Measurements from ENCODE around the gene DYNC1I1.

DYNC1I1 gene

DNA sequence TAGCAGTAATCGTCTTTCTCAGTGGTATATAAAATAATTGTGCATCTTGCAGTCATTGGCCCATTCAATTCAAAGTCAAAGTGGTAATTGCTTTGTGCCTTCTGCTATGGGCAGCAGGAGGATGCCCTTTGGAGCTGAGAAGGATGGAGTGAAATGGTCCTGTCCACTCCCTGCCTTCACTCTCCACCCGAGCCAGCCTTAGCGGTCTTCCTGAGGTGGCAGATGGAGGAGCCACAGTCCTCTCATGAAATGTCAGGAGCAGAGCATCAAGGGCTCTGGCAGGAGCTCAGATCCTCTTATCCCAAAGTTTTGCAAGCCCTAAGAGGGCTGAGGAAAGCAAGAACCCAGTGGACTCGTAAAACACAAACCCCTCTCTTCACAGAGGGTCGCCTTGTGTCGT lies 199.4 kb downstream of the DYNC1I1 start:
- DNase-seq, result no peak

DNA sequence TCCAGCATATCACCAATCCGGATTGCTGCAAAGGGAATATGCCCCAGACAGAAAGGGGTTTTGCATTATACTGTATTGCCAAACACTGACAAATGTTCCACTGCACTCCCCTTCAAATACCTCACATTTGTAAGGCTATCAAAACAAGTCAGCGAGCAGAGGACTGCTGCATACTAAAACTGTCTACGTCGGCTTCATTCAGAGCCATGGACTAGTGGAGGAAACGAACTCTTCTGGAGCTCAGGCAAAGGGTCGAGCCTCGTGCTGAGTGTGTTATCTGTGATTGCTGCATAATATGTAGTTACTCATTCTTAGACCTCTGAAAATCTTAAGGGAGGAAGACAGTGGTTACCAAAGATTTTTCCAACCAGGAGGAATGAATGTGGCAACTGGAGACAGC lies 200.2 kb downstream of the DYNC1I1 start:
- DNase-seq, result no peak

- DNase-seq, result no peak
Measured at GRCh38 chr7:95974108-95974507, 201.8 kb downstream of the DYNC1I1 start.

DNA sequence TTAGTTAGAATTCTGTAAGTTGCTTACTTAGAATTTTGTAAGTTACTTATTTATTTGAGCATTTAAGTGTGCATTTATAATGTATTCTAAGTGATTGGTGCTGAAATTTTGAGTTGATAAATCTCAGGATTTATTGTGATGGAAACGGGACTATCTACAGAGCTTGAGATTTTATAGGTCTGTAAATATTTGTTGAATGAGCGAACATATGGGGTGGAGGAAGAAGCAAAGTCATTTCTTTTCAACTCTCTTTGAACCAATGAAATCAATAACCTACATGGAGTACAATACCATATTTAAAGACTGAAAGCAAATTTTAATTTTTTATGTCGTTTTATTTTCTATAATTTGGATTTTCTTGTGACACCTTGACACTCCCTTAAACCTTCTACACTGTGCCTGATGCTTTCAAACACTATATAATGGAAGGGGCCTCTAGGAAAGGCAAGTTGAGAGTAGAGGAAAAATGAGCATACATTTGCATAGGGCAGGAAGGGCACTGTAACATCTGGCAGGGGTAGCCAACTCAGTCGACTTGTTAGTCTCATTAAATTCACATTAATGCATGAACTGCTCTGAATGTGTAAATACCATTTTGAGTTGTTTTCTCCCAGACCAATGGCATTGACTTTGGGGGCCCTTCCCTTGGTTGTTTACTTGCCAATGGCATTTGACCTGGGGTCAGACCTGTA lies 204.2 kb downstream of the DYNC1I1 start:
- peak; percentile 21 for DNase-seq

DNA sequence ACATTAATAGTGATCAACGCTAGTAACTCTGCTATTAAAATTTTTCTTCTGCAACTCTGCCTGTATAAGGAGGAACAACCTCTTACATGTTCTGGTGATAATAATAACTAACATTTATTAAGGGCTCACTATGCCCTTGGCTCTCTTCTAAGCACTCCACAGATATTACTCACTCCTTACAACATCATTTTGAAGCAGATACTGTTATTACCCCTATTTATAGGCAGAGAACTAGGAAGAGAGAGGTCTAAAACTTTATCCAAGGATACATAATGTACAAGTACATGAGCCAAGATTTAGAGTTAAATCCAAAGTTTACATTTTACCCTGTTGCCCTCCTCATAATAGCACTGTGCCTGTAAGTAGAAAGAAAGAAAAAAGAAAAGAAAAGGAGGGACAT lies 205.6 kb downstream of the DYNC1I1 start:
- no peak for DNase-seq

- no peak for DNase-seq
Measured at GRCh38 chr7:95980167-95980566, 207.8 kb downstream of the DYNC1I1 start.

- no peak for DNase-seq
Measured at GRCh38 chr7:95980706-95981105, 208.4 kb downstream of the DYNC1I1 start.

DNA sequence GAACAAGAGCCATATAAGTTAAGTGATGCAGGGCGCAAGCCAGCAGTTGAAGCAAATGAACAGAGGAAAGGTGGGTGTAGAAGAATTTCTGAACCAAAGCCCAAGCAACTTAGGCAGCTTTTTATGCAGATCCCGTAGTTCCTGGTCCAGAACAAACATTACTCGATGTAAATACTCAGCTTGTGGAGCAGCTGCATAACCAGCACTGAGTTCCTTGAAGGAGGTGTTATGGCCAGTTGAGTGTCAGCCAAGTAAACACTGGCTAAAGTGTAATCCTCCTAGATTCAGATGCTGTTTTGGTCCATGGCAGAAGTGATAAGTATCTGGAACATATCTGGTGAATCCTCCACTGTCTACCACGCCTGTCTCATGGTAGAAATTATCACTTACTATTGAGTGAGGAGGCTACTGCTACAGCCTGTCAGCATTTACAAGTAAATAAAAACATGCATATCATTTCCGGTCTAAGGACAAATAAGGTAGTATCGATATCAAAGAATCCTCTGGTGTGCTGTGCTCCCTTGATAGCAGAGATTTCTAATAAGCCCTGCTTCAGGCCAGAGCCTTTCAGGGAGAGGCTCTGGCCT lies 213.9 kb downstream of the DYNC1I1 start:
- DNase-seq, result no peak

DNA sequence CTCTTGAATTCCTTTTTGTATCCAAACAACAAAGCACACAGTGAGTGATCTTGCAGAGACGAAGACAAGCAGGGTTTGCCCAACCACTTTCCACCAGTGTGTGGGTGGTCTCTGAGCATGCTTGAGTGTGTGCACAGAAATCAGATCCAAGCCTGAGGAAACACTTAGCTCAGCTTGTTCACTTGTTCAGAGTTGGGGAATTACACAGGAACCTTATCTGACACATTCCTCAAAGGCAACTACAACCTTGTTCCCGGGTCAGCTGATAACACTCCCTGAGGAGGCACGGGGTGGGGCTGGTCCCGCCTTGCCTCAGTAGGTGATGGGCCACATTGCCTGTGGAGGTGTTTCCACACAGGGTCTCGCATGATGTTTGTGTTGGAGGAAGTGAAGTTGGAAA lies 216.9 kb downstream of the DYNC1I1 start:
- DNase-seq, result no peak

DNA sequence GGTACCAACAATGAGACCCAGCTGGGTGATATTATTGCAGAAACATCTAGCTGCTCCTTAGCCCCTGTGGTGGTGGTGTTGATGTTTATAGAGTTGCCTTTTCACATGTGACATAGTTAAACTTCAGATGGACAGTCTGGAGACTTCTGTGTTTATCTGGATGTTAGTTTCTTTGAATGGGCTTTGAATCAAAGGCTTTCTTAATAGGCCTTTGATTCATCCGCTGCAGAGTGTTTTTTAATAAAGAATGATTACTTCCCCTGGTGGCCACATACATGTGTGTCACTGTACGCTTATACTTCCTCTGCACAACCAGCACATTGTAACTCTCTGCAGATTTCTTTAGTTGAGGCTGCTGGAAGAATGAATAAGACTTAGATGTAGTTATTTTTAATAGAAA lies 221.0 kb downstream of the DYNC1I1 start:
- DNase-seq, result no peak

DNA sequence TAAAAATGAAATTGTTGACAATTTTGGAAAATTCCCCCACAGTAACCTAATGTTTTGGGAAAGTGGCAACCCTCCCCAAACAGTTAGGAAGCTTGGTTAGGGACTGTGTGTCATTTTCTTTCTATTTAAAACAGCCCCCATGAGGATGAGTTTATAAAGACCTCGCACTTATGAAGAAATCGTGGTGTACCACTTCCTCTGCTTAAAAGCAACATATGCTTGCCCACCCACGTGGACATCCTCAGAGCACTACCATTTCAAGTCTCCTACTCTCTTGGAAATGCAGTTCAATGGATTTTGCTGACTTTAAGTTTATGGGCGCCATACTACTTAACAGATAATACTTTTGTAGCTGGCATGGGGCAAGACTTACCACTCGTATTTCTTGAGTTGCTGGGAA lies 223.8 kb downstream of the DYNC1I1 start:
- DNase-seq, result no peak

DNA sequence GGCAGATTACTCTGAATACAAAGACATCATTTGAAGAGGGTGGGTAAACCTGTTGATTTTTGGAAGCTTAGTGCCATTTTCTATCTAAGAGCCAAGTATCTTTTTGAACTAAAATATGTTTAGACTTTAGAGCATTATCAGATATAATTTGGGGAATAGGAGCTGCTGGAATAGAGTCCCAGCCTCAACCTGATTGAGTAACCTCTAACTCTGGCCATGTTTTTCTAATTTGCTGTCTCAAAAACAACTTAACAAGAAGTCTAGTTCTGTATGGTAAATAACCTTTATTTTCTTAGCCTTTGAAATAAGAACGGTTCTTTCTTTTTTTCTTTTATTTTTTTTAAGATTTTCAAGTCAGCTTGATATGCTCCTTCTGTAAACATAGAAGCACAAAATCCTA lies 224.5 kb downstream of the DYNC1I1 start:
- no peak for DNase-seq

- DNase-seq, result no peak
Measured at GRCh38 chr7:95997632-95998031, 225.3 kb downstream of the DYNC1I1 start.

- no peak for DNase-seq
Measured at GRCh38 chr7:95999481-95999880, 227.1 kb downstream of the DYNC1I1 start.

- DNase-seq, result no peak
Measured at GRCh38 chr7:96004578-96004977, 232.2 kb downstream of the DYNC1I1 start.

DNA sequence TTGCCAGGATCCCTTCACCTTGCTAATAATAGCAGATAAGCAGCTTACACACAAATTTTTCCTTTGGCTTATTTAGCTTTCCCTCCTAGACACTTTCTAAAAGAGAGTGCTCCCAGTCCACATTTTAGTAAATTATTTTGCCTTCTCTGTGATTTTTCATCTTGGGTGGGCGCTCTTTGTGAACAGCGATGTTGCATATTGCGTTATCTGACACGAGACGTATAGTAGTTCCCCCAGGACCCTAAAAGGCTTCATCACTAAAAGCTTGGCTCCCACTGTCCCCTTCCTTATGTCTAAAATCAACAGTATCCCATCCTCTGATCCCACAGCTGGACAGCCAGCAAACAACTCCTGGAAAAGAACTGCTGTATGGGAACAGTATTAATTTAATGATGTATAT lies 232.9 kb downstream of the DYNC1I1 start:
- DNase-seq, result no peak

DNA sequence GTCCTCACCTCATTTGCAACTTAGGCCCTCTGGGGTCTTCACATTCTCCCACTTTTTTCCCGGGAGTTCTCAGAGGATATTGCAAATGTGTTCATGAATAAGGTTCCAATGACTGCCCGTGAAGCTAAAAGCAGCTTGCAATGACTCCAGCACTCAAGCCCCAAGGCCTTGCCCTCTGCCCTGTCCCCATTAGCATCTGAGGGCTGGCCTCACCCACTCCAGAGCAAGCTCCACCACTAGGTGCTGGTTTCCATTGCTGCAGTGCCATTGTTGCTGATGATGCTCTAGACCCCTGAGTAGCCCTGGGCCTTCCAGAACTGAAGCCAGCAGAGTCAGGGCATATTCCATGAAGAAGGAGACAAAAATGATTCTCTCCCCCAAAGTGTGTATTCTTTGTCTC lies 236.8 kb downstream of the DYNC1I1 start:
- no peak for DNase-seq

GRCh38 chr7:96013836-96014235 lies 241.5 kb downstream of the DYNC1I1 start:
- DNase-seq, result no peak

DNA sequence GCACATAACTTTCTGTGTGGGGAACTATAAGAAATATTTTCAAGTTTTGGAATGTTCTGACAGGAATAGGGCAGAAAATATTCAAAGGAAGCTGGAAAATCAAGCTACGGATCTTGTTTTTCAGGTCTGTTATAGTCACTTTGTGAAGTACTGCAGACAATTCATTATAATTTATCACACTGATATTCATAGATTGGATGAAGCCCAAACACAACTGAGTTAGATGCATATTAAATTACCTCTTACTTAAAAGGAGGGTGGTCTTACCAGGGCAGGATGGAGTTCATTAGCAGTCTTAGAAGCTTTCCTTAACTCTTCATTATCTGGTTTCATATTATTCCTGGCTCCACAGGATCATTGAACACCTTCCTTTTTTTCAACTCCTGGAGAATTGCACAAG lies 242.3 kb downstream of the DYNC1I1 start:
- DNase-seq, result no peak

DNA sequence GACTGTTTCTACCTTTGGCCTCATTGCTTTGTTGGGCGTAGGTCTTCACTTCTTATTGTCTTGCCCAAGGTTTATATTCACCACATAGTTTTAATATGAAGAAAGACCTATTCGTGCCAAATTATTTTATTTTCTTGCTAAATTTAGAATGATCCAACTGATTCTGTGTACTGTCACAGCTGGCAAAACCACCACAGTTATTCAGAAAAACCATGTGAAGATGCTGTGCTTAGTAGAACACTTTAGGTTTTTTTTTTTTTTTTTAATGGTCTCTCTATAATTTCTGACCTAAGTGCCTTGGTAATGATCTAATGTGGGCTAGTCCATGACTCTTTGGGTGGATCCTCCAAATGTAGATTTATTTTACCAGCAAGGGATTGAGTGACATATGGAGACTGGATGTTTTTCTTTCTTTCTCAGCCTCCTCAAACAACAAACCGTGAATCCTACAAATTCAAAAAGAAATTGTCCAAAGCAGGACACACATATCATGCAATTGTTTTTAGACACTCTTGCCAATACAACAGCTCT lies 243.8 kb downstream of the DYNC1I1 start:
- DNase-seq, result no peak

GRCh38 chr7:96016735-96017134 lies 244.4 kb downstream of the DYNC1I1 start:
- no peak for DNase-seq

DNA sequence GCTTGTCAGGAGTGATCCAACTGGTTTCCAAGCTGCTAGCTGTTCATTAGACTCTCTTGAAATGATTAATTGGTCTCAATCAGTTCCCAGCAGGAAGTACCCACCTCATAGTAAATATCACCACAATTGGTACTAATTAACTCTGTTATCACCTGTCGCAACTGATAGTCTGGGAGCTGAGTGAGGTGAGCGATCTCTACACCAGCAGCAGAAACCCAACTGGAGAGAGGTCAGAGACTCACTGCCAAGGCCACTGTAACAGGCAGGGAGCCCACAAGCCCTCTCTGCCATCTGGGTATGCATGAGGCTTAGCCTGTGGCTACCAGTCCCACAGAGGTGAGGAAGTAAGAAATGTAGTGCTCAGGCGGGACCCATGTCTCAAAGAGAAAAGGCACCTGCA lies 245.5 kb downstream of the DYNC1I1 start:
- DNase-seq, result peak; percentile 91

- DNase-seq, result no peak
Measured at GRCh38 chr7:96021568-96021967, 249.2 kb downstream of the DYNC1I1 start.

DNA sequence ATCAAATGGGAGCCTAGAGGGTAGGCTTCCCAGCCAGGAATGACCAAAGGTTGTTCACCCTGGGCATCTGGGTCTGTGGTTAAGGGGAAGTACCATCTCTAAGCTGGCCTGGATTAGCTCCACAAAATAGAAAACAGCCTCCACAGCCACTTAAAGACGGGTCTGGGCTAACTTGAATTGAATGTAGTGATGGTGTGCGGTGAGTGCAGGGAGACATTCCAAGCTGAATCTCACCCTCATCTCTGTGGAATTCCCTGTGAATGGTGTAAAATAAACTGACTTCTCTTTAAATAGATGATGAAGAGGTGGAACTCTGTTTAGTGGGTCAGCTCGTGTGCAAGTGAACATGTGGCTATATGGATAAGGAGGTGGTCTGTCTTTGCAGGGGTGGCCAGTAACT lies 251.0 kb downstream of the DYNC1I1 start:
- no peak for DNase-seq

- DNase-seq, result no peak
Measured at GRCh38 chr7:96026010-96026409, 253.7 kb downstream of the DYNC1I1 start.

Measured in NCI-H146 (cell line).